Measurements from ENCODE around the gene RBM33. TPM values are rescaled to one million over a fixed set of nuclear protein-coding genes. Genes with fewer than 3 reads are reported as not detected.

Gene RBM33
- total RNA-seq, 1 donor from 2014 or later = 79.4 TPM

DNA sequence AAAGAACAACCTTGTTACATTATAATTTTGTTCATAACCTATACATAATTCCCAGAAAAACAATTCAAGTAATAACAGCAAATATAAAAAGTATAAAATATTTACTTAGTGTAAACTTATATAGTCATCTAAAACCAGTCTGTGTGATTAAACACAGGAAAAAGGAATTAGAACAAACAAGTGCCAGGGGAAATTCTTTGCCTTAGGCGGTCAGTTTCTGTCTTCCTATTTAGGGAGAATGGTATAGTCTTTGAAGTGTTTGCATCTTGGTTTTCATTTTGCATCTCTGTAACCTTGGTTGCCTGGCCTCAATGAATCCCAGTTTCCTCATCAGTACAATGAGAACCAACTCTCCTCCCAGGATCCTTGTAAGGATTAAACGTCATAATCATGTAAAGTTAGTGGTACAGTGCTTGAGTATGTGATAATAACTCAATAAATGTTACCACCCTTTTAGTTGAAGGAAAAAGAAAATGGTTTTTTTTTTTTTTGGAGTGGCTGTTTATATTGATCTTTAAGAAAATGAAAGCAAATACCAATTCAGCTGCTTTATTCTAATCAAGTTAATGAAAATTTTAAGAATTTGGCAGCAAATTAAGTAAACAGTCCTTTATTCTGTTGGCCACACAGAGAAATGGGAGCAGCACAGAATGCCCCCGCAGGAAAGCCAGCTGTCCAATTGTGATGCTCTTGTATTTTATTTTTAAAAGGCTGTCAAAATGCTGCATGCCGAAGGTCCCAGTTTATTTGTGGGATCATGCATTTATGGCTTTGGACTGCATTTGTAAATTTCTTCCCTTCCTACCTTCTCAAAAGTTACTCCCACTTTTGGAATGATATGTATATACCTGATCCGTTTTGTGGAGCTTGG lies 106.0 kb downstream of the RBM33 start:
- H3K27me3 Mint-ChIP-seq = no peaks in the 10 kb centered on the region
- no peak overlapping the region for H3K4me3 Mint-ChIP-seq (ENCODE audit: low read depth)
- TF ChIP-seq, protein P1, sequence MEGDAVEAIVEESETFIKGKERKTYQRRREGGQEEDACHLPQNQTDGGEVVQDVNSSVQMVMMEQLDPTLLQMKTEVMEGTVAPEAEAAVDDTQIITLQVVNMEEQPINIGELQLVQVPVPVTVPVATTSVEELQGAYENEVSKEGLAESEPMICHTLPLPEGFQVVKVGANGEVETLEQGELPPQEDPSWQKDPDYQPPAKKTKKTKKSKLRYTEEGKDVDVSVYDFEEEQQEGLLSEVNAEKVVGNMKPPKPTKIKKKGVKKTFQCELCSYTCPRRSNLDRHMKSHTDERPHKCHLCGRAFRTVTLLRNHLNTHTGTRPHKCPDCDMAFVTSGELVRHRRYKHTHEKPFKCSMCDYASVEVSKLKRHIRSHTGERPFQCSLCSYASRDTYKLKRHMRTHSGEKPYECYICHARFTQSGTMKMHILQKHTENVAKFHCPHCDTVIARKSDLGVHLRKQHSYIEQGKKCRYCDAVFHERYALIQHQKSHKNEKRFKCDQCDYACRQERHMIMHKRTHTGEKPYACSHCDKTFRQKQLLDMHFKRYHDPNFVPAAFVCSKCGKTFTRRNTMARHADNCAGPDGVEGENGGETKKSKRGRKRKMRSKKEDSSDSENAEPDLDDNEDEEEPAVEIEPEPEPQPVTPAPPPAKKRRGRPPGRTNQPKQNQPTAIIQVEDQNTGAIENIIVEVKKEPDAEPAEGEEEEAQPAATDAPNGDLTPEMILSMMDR (IDR thresholded peaks at IDR 0.05; ENCODE audit: unreplicated experiment) = no peak
- peaks cover 35% of the 10 kb centered on the region for H3K4me1 Mint-ChIP-seq (ENCODE audit: low read depth)
- H3K9me3 Mint-ChIP-seq (ENCODE audit: low read depth) = no peaks in the 10 kb centered on the region
- no peak overlapping the region for H3K27ac Mint-ChIP-seq
- no peak for DNase-seq (ENCODE audit: low spot score, unreplicated experiment)
- H3K36me3 Mint-ChIP-seq (ENCODE audit: insufficient read depth) = peaks cover 19% of the 10 kb centered on the region

DNA sequence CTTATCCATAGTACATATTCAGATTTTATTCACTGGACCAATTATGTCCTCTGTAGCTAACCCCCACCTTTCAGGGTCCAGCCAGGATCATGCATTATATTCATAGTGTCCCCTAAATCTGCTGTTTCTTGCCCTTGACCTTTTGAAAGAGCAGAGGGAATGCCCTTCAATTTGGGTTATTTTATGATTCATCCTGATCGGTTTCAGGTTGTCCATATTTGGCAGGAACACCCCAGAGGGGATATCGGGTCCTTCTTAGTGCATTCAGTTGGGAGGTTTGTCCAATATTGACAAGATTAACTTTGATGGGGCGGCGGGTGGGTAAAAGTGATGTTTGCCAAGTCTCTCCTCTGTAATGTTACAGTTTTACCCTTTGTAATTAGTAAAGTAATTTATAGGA lies 106.9 kb downstream of the RBM33 start:
- Mint-ChIP-seq H3K9me3 (ENCODE audit: low read depth) (no peaks in the 10 kb centered on the region), H3K4me1 (ENCODE audit: low read depth) (peaks cover 35% of the 10 kb centered on the region), H3K36me3 (ENCODE audit: insufficient read depth) (peaks cover 18% of the 10 kb centered on the region), H3K27me3 (no peaks in the 10 kb centered on the region), H3K27ac (no peak overlapping the region), H3K4me3 (ENCODE audit: low read depth) (no peak overlapping the region)
- TF ChIP-seq, protein P1 (IDR thresholded peaks at IDR 0.05; ENCODE audit: unreplicated experiment) = no peak
- no peak for DNase-seq (ENCODE audit: low spot score, unreplicated experiment)

DNA sequence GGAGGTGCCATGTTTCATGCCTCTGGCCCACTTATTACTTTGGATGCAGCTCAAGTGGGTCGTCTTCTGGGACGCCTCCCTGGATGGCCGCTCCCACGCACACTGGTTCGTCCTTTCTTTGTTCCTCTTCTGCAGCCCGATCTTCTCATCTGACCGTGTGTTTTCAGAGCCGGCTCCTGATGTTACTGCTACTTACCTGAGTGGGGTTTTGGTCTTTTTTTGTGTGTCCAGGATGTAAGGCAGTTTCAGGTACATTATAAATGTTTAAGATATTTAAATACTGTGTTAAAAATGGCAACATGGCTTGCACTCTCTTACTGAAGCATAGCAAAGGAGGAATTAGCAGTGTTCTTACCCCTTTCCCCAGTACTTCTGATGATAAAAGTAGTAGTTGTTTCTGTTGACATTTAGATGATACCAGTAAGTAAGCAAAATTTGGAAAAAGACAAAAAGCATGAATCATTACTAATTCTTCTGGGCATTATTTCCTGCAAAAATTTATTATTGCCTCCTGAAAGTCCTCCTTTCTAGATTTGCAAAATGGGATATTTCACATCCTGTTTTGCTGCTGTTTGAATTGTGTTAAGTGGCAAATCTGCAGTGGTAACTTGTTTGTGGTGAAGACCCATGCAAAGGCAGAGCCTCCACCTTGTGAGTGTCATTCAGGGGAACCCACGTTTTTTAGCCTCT lies 108.4 kb downstream of the RBM33 start:
- DNase-seq (ENCODE audit: low spot score, unreplicated experiment) = no peak
- Mint-ChIP-seq H3K27me3 (no peaks in the 10 kb centered on the region), H3K27ac (no peak overlapping the region), H3K9me3 (ENCODE audit: low read depth) (peaks cover 3% of the 10 kb centered on the region), H3K36me3 (ENCODE audit: insufficient read depth) (peaks cover 25% of the 10 kb centered on the region), H3K4me3 (ENCODE audit: low read depth) (no peak overlapping the region), H3K4me1 (ENCODE audit: low read depth) (peaks cover 35% of the 10 kb centered on the region)
- TF ChIP-seq, protein P1 (IDR thresholded peaks at IDR 0.05; ENCODE audit: unreplicated experiment) = no peak

DNA sequence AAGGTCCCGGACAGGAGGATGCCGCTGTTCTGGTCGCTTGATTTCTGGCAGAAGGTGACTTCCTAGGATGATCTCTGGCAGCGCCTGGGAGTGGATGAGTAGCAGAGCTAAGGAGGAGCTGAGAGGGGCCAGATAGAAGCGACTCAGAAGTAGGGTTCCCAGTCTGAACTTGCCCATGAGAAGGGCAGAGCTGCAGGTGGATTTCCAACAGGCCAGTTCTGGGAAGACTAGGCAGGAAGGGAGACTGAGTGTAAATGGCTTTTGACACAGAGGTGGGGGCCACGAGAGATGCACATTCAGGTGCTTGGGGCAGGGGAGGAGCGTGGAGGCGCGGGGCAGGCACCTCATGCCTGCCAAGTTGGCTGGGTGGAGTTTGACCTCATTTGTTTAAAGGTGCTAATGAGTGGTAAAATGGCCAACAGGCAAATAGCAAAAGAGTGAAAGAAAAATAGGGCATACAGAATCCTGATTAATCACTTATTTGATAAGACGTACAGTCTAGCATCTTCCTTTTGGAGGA lies 109.0 kb downstream of the RBM33 start:
- Mint-ChIP-seq H3K27ac (no peak overlapping the region), H3K27me3 (no peaks in the 10 kb centered on the region), H3K4me3 (ENCODE audit: low read depth) (no peak overlapping the region), H3K36me3 (ENCODE audit: insufficient read depth) (peaks cover 22% of the 10 kb centered on the region), H3K9me3 (ENCODE audit: low read depth) (peaks cover 3% of the 10 kb centered on the region), H3K4me1 (ENCODE audit: low read depth) (peaks cover 35% of the 10 kb centered on the region)
- DNase-seq (ENCODE audit: low spot score, unreplicated experiment) = no peak
- TF ChIP-seq, protein P1 (IDR thresholded peaks at IDR 0.05; ENCODE audit: unreplicated experiment) = no peak

DNA sequence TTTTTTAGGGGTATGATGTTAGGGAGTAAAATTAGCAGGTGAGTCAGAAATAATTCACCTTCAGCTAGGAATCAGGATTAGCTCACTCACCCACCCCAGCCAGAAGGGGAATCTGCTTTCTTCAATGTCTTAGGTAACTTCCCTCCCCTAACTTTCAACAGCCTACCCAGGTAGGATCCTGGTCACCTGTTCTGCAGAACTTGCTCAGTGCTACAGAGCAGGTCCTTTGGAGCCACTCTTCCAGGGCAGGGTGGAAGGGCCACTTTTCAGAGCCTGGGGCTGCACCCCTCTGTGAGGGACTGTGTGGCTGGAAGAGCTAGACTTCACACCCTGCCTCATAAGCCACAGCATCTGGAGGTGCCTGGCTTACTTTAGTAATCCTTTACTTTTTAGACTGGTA lies 109.7 kb downstream of the RBM33 start:
- Mint-ChIP-seq H3K4me1 (ENCODE audit: low read depth) (peaks cover 35% of the 10 kb centered on the region), H3K9me3 (ENCODE audit: low read depth) (peaks cover 3% of the 10 kb centered on the region)
- TF ChIP-seq, protein P1 (IDR thresholded peaks at IDR 0.05; ENCODE audit: unreplicated experiment) = no peak

More for the DNA sequence above, 109.7 kb downstream of the RBM33 start:
- Mint-ChIP-seq H3K4me3 (ENCODE audit: low read depth) (no peak overlapping the region), H3K36me3 (ENCODE audit: insufficient read depth) (peaks cover 25% of the 10 kb centered on the region), H3K27ac (no peak overlapping the region), H3K27me3 (no peaks in the 10 kb centered on the region)
- no peak for DNase-seq (ENCODE audit: low spot score, unreplicated experiment)
